Ureter (tissue), 1 donor: ENCODE results near the gene DHX38. TPM values are rescaled to one million over a fixed set of nuclear protein-coding genes. Genes with fewer than 3 reads are reported as not detected.

ENCODE experiments used
- DNase-seq: peaks from one replicate; pipeline ENCODE4 v3.0.0-alpha.2; 2020; ENCODE audit warnings: low spot score
- total RNA-seq: library from RNA; stranded (reverse); gene quantifications from one replicate; pipeline ENCODE4 v1.2.4, GENCODE V29; 2023
- donor health status: DM: yes; HTN: yes; CAD: no.

The DHX38 gene
- total RNA-seq, 1 donor from 2014 or later, result 50.1 TPM

DNA sequence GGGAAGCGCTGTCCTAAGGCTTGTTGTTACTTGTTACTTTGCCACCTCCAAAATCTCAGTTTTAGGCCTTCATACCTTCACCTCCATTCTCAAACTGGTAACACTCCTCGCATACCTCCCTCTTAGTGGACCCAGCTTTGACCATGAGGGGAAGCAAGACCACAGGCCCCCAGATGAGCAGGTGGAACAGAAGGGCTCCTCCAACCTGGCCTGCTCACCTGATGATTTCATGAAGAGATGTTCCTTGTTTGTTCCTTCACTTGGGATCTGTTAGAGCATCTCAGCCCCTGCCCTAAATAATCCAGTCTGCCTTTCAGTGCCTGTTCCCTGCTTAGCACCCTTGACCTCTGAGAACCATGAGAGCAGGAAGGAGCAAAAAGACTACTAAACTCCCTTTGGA lies 28.7 kb downstream of the DHX38 start:
- no peak for DNase-seq

DNA sequence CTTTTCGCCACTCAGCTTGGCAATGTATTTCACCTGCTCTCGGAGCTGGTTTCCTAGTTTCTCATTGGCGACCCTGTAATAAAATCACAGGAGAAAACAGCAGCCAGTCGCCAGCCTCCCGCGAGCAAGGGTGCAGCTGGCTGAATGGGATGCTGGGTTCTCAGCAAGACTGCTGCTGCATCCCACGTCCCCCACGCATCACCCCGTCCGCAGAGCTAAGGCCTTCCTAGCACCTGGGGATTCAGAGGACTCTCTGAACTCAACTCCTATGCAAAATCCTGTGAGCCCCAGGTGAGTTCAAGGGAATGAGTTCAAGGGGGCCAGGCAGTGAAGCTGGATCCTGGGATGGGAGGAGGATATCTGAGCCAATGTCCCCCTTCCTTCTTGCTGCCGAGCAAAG lies 29.3 kb downstream of the DHX38 start:
- no peak for DNase-seq

DNA sequence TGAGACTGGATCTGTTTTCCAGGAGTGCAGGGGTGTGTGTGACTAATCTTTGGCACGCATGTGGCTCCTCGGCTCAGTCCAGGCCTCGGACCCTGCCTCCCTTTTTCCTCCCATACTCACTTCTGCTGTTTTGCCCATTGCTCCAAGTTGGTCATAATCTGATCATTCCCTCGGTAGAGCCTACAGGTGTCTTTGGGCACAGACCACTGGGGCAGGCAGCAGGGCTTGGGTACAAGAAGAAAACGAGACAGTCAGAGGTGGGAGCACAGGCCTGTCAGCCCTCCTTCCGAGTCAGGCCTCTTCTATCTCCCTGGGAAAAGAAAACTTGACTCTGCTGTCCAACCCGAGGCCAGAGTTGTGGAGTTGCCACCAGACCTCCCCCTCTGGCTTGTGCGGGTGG lies 29.8 kb downstream of the DHX38 start:
- no peak for DNase-seq

DNA sequence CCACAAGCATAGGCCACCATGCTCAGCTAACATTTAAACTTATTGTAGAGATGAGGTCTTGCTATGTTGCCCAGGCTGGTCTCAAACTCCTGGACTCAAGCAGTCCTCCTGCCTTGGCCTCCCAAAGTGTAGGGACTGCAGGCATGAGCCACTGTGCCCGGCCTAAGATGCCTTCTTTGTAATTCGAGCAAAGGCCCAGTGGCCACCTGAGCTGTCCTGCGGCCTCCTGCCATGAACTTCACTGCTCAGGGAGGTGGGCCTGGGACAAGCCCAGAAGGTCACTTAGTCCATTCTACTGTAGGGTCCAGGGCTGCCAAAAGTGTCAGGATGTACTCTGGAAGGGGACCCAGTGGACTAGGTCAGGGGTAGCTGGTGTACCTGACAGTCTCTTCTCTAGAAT lies 30.5 kb downstream of the DHX38 start:
- no peak for DNase-seq

DNA sequence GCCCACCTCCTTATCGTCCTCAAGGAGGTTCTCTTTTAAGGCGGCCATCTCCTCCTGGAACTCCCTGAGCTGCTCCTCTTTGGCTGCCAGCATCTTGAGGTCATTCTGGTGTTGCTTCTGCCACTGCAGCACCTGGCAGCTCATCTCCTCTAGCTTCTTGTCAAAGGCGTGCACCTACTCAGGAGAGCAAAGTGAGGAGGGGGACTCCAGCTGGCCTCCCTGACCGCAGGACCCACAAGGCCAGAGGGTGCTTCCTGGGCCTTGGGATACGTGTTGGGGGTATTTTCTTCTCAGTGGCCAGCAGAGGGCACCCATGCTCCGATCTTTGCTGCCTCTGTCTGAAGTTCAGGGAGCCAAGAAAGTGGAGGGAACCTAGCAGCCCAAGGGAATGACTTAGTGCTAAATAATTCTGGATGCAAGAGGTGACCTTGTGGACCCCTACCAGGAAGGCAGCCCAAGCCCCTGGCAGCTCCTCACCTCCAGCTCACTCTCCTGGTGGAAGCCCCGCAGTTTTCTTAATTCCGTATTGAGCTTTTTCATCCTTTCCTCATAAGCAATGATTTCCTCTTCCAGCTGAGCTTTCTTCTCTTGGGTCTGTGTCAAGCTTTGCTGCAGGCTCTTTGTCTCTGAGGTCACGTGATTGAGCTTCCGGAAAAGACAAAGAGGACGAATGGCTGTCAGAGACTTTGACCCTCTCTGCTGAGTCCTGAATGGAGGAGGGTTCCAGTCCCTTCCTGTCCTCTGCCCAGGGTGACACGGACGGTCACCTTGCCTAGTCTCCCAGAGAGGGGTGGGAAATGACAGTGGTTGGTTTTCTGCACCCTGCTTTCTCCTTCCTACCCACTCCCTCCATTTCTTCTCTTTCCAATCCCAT lies 31.4 kb downstream of the DHX38 start:
- DNase-seq, result peak; percentile 68

DNA sequence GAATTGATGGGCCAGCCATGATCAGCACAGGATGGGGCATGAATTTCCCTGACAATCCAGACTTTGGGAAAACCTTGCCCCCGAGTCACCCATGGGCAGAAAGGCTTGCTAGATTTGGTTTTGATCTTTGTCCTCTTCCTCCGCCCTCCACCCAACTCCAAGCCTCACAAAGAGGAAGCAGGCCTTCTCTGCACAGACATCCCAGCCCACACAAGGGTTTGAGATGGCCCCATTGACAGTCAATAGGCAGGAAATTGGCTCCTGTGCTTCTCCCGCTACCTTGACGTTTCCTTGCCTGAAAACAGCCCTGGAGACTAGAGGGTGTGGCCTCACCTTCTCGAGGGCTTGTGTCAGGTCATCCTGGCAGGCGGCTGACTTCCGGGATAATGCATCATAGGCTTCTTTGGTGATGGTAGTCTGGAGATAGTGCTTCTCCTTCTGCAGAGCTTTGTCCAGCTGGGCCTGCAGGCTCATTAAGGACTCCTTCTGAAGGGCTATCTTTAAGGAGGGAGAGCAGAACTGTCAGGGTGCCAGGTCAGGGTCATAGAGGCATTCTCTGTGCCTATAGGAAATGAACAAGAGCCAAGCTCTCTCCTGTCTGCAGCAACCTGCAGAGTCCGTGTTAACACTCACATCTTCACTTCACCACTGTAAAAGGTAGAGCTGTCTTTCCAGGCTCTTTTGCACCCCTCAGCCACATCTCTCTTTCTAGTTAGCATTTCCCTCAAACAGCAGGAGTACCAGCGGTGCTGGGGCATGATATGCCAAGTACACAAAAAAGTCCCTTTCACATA lies 32.2 kb downstream of the DHX38 start:
- DNase-seq, result no peak

DNA sequence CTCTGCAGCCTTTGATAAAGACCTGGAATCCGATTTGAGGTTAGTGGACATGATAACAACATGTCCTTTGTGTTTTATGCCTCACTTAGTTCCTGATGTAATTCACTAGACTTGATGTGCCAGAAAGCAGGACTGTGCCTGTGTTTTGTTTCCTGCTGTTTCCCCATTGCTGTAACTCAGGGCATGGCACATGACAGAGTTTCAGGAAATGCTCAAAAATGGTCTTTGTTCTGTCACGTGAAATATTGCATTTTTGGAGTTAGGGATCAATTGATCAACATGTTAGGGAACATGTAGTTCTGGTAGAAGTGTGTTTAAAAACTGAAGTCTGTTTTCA lies 32.8 kb downstream of the DHX38 start:
- no peak for DNase-seq

DNA sequence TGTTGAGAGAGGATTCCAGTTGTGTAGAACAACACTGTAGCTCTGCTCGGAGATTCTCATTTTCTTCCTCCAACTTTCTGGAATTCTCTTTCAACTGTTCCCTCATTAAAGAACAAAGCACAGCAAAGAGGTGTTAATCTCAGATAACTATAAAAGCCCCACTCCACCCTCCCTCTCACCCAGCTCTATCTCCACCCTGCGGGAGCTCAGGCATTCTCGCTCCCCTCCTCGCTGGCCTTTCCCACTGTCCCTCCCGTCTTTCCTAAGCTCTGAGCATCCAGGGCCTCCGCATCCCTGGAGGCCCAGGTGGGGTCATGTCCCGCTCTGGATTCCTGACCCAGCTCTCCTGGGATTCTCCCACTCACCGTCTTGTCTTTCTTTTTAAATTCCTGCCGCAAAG lies 35.1 kb downstream of the DHX38 start:
- no peak for DNase-seq

DNA sequence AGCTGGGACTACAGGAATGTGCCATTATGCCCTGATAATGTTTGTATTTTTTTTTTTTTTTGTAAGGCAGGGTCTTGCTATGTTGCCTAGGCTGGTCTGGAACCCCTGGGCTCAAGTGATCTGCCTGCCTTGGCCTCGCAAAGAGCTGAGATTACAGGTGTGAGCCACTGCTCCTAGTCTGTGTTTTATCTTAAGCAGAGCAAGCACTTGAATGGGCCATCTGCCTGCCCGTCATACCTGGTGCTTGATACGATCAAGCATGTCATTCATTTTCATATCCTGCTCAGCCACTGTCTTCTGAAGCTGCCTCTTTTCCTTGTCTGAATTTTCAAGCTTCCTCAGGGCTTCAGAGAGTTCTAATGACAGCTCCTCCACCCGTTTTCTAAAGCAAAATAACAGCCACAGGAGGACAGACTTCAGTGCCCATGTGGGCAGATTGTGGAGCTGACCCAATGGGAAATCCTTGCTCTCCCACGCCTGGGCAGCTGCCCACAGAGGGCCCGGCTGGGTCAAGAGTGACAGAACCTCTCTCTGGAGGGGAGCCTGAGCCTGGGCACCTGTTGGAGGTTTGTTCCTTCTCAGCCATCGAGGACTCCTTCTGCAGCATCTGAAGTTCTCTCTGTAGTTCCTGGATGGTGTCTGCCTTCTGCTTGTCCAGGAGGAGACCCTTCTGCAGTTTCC lies 36.5 kb downstream of the DHX38 start:
- DNase-seq, result no peak

DNA sequence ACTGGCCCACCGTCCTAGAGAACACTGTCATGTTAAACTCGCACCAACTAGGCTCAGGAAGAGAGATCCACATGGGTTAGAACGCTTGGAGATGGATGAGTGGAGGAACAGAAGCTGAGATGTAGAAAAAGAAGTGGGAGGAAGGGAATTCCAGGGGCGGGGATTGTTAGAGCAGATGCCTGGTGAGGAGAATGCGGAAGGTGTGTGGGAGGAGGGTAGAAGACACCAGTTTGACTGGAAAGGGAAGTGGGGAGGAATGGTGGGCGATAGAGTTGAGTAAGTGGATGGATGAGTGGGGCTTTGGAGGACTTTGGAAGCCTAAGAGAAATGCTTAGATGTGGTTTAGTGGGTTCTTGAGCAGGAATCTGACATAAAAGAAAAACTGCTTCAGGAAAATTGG lies 37.4 kb downstream of the DHX38 start:
- no peak for DNase-seq

DNA sequence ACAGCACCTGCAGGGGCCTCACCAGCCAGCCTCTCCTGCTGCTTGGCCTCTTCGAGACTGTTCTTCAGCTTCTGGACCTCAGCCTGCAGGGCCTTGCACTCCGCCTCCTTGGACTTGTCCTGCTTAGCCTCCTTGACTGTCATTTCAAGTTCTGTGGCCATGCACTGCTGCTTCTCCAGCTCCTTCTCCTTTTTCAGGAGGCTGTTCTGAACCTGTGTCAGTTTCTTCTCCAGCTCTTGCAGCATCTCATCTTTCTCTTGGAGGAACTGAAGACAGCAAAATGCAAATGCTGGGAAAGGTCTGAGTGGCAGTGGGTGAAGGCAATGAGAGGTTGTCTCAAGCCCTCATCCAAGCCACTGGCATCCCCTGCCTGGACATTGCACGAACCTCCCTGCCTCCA lies 39.1 kb downstream of the DHX38 start:
- DNase-seq, result no peak

DNA sequence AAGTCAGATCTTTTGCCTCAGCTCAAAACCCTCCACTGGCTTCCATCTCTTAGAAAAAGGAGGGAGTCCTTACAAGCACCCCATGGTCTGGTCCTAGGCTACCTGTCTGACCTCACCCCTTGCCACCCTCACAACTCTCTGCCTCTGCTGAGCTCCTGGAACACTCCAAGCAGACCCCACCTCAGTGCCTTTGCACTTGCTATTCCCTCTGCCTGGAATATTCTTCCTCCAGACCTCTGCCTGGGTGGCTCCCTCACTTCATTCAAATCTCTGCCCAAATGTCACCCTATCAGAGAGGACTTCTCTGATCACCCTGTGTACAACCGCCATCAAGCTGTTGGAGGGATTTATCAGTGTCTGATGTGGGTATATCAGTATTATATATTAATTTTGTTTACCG lies 40.9 kb downstream of the DHX38 start:
- DNase-seq, result no peak

DNA sequence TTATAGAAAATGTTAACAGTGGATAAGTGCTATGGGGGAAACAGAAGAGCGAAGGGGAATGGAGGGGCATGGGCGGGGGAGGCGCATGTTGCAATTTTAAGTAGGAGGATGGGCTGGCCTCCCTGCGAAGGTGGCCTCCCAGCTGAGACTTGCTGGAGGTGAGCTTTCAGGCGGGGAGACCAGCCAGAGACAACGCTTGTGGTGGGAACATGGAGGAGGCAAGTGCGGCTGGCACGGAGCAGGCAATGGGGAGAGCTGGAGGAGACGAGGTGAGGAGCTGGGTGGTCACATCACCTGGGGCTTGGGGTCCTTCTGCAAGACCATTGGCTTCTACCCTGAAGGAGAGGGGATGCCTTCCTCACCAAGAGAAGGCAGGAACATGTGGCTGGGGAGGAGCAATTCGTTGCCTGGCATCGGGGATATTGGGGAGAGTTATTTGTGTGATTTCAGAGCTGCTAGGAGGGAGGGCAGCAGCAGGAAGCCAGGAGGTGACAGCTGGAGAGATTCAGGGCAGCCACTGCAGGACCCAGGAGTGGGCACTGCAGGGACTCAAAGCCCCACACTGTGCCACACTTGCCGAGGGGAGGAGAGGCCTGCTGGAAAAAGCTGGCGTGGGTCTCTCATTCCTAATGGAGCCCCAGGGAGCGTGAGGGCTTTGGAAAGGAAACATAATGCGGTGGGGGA lies 43.9 kb downstream of the DHX38 start:
- no peak for DNase-seq

DNA sequence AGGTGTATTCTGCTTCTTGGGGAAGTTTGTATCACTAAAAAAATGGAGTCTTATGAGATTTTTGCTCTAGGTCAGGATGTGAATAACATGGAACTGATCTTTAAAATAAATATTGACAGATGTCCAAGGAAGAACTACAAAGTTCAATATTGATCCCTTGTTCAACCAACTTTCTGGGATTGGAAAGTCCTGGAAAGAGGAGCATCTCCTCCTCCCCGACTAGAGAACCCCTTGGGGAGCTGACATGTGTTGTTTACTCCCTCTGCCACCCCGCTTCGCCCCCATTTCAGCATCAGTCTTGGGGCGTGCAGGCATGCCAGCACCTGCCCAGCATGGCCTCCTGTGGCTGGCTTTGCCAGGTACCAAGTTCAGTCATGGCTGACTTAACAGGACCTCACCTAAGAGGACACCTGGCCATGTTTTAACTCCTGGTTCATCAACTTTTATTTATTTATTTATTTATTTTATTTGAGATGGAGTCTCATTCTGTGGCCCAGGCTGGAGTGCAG lies 44.5 kb downstream of the DHX38 start:
- no peak for DNase-seq

DNA sequence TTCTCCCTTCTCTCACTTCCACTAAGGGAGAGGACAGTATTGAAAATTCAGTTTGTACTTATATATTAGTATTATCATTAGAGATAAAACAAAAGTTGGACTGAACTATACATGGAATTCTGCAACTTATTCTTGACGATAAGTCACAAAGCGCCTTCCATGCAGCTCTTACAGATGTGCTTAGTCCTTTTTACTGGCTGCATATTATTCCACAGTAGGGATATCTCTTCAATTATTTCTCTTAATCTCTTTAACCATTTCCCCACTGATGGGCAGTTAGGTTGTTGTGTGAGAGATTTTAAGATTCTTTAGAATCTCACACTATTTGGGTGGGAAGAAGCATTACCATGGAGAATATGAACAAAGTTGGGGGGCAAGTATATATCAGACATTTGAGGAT lies 46.3 kb downstream of the DHX38 start:
- no peak for DNase-seq

DNA sequence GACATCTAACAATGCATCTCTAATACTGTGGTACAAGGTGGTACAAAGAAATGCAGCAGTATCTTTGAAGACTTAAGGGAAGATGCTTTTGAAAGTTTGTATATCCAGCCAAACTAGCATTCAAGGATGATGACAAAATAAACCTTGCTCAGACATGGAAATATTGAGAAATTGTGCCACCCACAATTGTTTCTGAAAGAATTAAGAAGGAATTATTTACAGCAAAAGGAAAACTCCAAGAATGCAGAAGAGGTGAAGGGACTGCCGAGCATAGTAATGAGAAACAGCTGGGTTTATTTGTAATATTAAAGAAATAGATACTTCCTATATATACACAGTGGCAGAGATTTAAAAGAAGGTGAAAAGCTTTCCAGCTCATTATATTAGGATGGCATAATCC lies 48.8 kb downstream of the DHX38 start:
- DNase-seq, result no peak

DNA sequence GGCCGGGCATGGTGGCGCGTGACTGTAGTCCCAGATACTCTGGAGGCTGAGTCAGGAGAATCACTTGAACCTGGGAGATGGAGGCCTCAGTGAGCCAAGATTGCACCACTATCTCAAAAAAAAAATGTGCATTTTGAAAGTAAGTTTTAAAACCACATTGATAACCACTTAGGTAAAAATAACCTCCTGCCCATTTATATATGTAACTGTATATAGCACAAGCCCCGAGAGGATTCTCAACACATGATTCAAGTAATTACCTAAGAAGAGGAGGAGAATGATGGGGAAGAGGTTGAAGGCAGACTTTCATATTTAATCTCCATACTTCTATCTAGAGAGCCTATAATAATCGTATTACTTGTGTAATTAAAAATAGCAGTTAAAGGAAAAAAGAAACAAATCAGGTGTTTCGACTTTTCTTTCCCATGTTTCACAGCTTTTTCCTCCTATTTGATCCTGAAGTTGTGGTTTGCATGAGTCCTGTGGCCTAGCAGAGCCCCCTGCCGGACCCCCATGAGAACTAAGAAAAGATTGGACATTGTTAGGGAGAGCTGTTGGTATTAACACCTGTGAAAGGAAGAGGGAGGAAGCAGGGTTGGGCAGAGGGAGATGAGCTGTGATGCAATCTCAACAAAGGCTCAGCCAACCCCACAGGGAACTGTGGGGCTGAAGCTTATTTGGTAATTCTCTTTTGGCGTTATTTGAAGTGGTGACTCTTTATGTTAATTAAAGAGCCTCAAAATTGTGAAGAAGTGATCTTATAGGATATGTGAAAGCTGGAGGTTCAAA lies 56.2 kb downstream of the DHX38 start:
- no peak for DNase-seq

DNA sequence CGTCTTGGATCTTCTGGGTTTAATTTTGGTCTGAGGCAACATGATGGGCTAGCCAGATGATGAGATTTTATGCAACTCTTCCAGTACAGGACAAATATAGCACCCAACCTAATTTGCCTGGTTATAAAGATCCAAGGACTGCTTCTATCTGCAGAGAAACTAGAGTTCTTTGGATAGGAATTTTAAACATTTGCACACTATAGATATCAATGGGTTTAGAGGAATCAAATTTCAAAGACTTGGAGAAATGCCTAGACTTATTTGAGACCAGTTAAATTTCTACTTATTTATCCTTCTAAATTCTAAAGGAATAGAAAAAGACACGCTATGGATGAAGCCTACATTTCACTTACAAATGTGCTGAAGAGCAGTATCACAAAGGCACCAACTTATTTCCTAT lies 65.7 kb downstream of the DHX38 start:
- DNase-seq, result no peak

DNA sequence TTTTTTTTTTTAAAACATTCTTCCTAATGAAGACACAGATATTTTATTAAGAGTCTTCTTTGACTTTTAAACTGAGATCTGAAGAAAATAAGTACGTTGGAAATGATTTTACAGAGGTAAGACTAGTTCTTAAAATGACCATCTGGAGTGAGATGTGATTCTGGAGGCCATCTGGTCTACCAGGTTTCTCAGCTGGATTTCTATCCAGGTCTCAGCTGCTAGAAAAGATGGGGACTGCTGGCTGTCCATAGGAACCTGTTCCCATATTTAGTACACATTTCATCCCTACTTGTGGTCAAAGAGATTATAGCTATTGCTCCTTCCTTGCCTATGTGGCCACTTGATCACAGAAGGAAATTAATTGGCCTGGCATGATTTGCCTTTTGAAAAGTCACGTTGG lies 66.2 kb downstream of the DHX38 start:
- DNase-seq, result no peak

DNA sequence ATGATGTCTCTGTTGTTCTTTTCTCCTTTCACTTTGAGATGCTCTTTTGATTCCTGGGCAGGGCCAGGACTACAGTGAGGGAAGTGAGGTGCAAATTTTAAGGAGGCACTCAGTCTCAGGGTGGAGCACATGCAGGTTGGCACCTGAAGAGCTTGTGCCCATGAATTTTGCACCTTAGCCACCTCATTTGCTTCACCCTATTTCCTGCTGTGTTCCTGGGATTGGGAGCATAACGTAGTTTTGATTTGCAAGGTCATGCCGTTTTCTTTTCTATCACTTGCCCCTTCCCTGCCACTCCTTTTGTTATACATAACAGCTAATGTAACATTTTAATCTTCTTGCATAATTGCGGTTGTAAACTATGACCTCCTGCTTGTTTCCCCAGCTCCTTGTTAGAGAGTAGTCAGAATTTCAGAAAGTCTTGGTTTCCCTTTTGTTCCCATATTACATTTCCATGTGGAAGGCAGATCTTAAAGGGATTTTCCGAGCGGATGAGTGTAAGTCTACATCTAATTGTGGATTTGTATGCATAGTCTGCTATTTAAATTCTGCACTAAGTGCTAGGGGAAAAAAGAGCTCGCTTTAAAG lies 68.6 kb downstream of the DHX38 start:
- DNase-seq, result no peak
